Testis (tissue), 2 donors: ENCODE measurements around the gene SLC12A2.

ENCODE experiments used
- CTCF ChIP-seq, 3 experiments: fragments of 450-650 bp in 2 of 3; fragments of 200-600 bp in 1 of 3; sonication (generic) in 1 of 3; IDR thresholded peaks; one replicate each; pipeline ENCODE4 v1.5.1; 2016 to 2019; ENCODE audit warnings: antibody characterized with exemption in 3 of 3, mild to moderate bottlenecking in 2 of 3, moderate library complexity in 1 of 3
- POLR2A ChIP-seq: fragments of 450-650 bp; IDR thresholded peaks from one replicate; pipeline ENCODE4 v1.6.1; 2017; ENCODE audit warnings: antibody characterized with exemption, mild to moderate bottlenecking, moderate library complexity

- no peak for TF ChIP-seq CTCF (IDR thresholded peaks at IDR 0.05)
- TF ChIP-seq POLR2A: no peak
Measured at GRCh38 chr5:128216285-128216684, 132.7 kb downstream of the SLC12A2 start.
